ENCODE measurements around the gene SPDEF.

SPDEF gene

GRCh38 chr6:34519971-34520644, 36.0 kb downstream of the SPDEF start:
- POLR2A ChIA-PET: no interaction called here
- no peak for TF ChIP-seq CTCF (IDR thresholded peaks at IDR 0.05; ENCODE audit: control extremely low read depth, extremely low read depth, low read depth, missing control alignments)
- no peak for DNase-seq (ENCODE audit: extremely low spot score)
- CTCF ChIA-PET: no interaction called here

GRCh38 chr6:34518669-34519365, 37.3 kb downstream of the SPDEF start:
- POLR2A ChIA-PET: no interaction called here

GRCh38 chr6:34517966-34518365, 38.2 kb downstream of the SPDEF start:
- ChIA-PET CTCF (no interaction called here), POLR2A (no interaction called here)
- no peak for DNase-seq (ENCODE audit: extremely low spot score)
- no peak for TF ChIP-seq CTCF (IDR thresholded peaks at IDR 0.05; ENCODE audit: control extremely low read depth, extremely low read depth, low read depth, missing control alignments)

More at GRCh38 chr6:34518669-34519365, 37.3 kb downstream of the SPDEF start:
- DNase-seq (ENCODE audit: extremely low spot score): no peak
- CTCF ChIA-PET: no interaction called here
- no peak for TF ChIP-seq CTCF (IDR thresholded peaks at IDR 0.05; ENCODE audit: control extremely low read depth, extremely low read depth, low read depth, missing control alignments)

GRCh38 chr6:34517461-34517881, 38.7 kb downstream of the SPDEF start:
- POLR2A ChIA-PET: no interaction called here
- TF ChIP-seq CTCF (IDR thresholded peaks at IDR 0.05; ENCODE audit: control extremely low read depth, extremely low read depth, low read depth, missing control alignments): no peak
- CTCF ChIA-PET: no interaction called here
- no peak for DNase-seq (ENCODE audit: extremely low spot score)

GRCh38 chr6:34516391-34517324, 39.5 kb downstream of the SPDEF start:
- ChIA-PET CTCF (no interaction called here), POLR2A (no interaction called here)
- no peak for DNase-seq (ENCODE audit: extremely low spot score)
- TF ChIP-seq CTCF (IDR thresholded peaks at IDR 0.05; ENCODE audit: control extremely low read depth, extremely low read depth, low read depth, missing control alignments): no peak
